HG02588 (cell line): ENCODE data around the gene DOCK11.

ENCODE experiments used
- ATAC-seq: cut with Tn5 transposase; IDR thresholded peaks from one replicate; pipeline ENCODE4 v1.9.1; 2021; ENCODE audit warnings: mild to moderate bottlenecking, moderate library complexity; ENCODE audit not compliant: unreplicated experiment

DOCK11 gene

GRCh38 chrX:118499295-118499694 lies 3.7 kb downstream of the DOCK11 start:
- ATAC-seq, result no peak

GRCh38 chrX:118502161-118502789 lies 6.7 kb downstream of the DOCK11 start:
- ATAC-seq, result no peak

- ATAC-seq, result no peak
These were observed 7.8 kb downstream of the DOCK11 start for GRCh38 chrX:118503260-118504041.

GRCh38 chrX:118504581-118504980 lies 9.0 kb downstream of the DOCK11 start:
- no peak for ATAC-seq

GRCh38 chrX:118506805-118507480 lies 11.3 kb downstream of the DOCK11 start:
- ATAC-seq, result no peak

- no peak for ATAC-seq
These were observed 12.2 kb downstream of the DOCK11 start for GRCh38 chrX:118507766-118508165.

- ATAC-seq, result no peak
These were observed 12.6 kb downstream of the DOCK11 start for GRCh38 chrX:118508221-118508620.

GRCh38 chrX:118508635-118509034 lies 13.0 kb downstream of the DOCK11 start:
- no peak for ATAC-seq

- ATAC-seq, result no peak
These were observed 14.5 kb downstream of the DOCK11 start for GRCh38 chrX:118510111-118510510.

GRCh38 chrX:118513120-118513898 lies 17.7 kb downstream of the DOCK11 start:
- ATAC-seq, result no peak

GRCh38 chrX:118519411-118520215 lies 24.0 kb downstream of the DOCK11 start:
- no peak for ATAC-seq

- ATAC-seq, result no peak
These were observed 24.9 kb downstream of the DOCK11 start for GRCh38 chrX:118520216-118521206.

GRCh38 chrX:118521435-118521834 lies 25.8 kb downstream of the DOCK11 start:
- ATAC-seq, result no peak

GRCh38 chrX:118522230-118522926 lies 26.8 kb downstream of the DOCK11 start:
- no peak for ATAC-seq

- ATAC-seq, result no peak
These were observed 28.3 kb downstream of the DOCK11 start for GRCh38 chrX:118523920-118524319.

GRCh38 chrX:118524344-118524743 lies 28.7 kb downstream of the DOCK11 start:
- no peak for ATAC-seq

GRCh38 chrX:118525174-118525730 lies 29.6 kb downstream of the DOCK11 start:
- no peak for ATAC-seq

- ATAC-seq, result no peak
These were observed 30.5 kb downstream of the DOCK11 start for GRCh38 chrX:118526149-118526548.
